Measurements from ENCODE around the gene SMARCE1.

DNA sequence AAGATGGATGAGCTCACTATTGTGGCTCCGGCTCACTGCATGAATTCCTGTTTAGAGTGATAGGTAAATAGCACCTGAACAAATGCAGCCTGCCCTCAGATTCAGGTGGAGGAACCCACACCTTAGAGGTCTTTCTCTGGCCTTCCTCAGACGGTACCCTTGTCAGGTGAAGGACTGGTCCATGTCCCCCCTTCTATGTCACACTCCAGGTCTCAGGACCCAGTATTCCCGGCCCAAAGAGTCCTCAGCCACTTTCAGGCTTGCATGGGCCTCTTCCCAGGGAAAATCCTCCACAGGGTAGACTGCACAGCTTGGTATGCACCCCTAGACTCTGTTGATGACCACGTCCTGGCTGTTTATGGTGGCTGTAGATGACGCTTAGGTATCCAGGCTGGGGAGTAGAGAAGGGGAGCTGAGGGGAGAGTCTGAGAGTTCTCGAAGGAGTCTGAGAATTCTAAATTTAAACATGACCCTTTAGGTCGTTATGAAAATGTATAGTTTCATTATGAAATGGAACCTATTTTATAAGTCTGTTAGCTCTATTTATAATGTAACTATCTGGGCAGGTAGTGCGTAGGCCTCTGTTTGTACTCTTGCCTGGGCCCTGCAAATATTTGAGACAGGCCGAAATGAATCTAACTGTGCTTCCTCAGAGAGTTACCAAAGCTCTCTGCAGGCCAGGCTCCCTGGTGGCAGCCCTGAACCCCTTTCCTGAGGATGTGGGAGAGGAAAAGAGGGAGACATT is 49.9 kb downstream of the SMARCE1 start:
- TF ChIP-seq POLR2A (IDR thresholded peaks at IDR 0.05): no peak
- TF ChIP-seq, protein P1, sequence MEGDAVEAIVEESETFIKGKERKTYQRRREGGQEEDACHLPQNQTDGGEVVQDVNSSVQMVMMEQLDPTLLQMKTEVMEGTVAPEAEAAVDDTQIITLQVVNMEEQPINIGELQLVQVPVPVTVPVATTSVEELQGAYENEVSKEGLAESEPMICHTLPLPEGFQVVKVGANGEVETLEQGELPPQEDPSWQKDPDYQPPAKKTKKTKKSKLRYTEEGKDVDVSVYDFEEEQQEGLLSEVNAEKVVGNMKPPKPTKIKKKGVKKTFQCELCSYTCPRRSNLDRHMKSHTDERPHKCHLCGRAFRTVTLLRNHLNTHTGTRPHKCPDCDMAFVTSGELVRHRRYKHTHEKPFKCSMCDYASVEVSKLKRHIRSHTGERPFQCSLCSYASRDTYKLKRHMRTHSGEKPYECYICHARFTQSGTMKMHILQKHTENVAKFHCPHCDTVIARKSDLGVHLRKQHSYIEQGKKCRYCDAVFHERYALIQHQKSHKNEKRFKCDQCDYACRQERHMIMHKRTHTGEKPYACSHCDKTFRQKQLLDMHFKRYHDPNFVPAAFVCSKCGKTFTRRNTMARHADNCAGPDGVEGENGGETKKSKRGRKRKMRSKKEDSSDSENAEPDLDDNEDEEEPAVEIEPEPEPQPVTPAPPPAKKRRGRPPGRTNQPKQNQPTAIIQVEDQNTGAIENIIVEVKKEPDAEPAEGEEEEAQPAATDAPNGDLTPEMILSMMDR (IDR thresholded peaks at IDR 0.05): no peak
